ENCODE data around the gene RFC2.

- TF ChIP-seq CTCF (IDR thresholded peaks at IDR 0.05; ENCODE audit: control extremely low read depth in 1 of 3, insufficient read depth in 1 of 3, low read depth in 1 of 3, low read length in 3 of 3) (no peak), POLR2AphosphoS5 (IDR thresholded peaks at IDR 0.05; ENCODE audit: low read depth, low read length) (no peak), EZH2 (IDR thresholded peaks at IDR 0.05; ENCODE audit: low read depth, low read length, severe bottlenecking) (no peak), SUZ12 (IDR thresholded peaks at IDR 0.05; ENCODE audit: low read length) (no peak), JUN (IDR thresholded peaks at IDR 0.05; ENCODE audit: low read depth, low read length) (no peak), USF2 (IDR thresholded peaks at IDR 0.05; ENCODE audit: low read length) (no peak), HDAC6 (IDR thresholded peaks at IDR 0.05; ENCODE audit: low read depth, low read length) (no peak), YY1 (IDR thresholded peaks at IDR 0.05; ENCODE audit: low read depth, low read length) (no peak), CHD2 (IDR thresholded peaks at IDR 0.05; ENCODE audit: low read length) (no peak), POLR2A (IDR thresholded peaks at IDR 0.05; ENCODE audit: control extremely low read depth in 1 of 2, low read depth in 2 of 2, low read length in 2 of 2) (no peak)
Observed at GRCh38 chr7:74183142-74183541, 71.1 kb downstream of the RFC2 start.

Data from H1 (cell line).